Activated T-helper 1 cell treated with anti-CD3 and anti-CD28 coated beads, Interleukin-2, amount 50 U/mL, for 16 hours (primary cell): ENCODE results near the gene FOXI1.
"Not testable (repeated sequence)": the region's sequence is repeated elsewhere in the genome, so short reads cannot be mapped to it uniquely, and the experiment has no call there.

Experiments
- DNase-seq, 2 donors: peaks; one replicate each; pipeline ENCODE4 v3.0.0-alpha.2; 2020; ENCODE audit warnings: low read depth in 1 of 2, low spot score in 1 of 2

FOXI1 gene

GRCh38 chr5:170092455-170093101 lies 13.1 kb upstream of the FOXI1 start:
- no peak for DNase-seq

GRCh38 chr5:170094329-170094728 lies 11.4 kb upstream of the FOXI1 start:
- not testable (repeated sequence) for DNase-seq

GRCh38 chr5:170095646-170096045 lies 10.1 kb upstream of the FOXI1 start:
- DNase-seq: no peak

- DNase-seq: no peak
Observed at GRCh38 chr5:170097934-170098333, 7.8 kb upstream of the FOXI1 start.

- DNase-seq: peak; percentile 33 to 46
Observed at GRCh38 chr5:170100066-170100943, 5.4 kb upstream of the FOXI1 start.

GRCh38 chr5:170103447-170103846 lies 2.2 kb upstream of the FOXI1 start:
- DNase-seq: no peak

- no peak for DNase-seq
Observed at GRCh38 chr5:170104299-170104698, 1.4 kb upstream of the FOXI1 start.

- DNase-seq: no peak
Observed at GRCh38 chr5:170104710-170105109, 987 bp upstream of the FOXI1 start.

GRCh38 chr5:170107674-170108073 lies 2.0 kb downstream of the FOXI1 start:
- no peak for DNase-seq

- no peak for DNase-seq
Observed at GRCh38 chr5:170108266-170108785, 2.6 kb downstream of the FOXI1 start.

- no peak for DNase-seq
Observed at GRCh38 chr5:170109059-170110031, 3.6 kb downstream of the FOXI1 start.

- no peak for DNase-seq
Observed at GRCh38 chr5:170110403-170111087, 4.8 kb downstream of the FOXI1 start.

GRCh38 chr5:170111088-170111785 lies 5.5 kb downstream of the FOXI1 start:
- DNase-seq: no peak

GRCh38 chr5:170112876-170113521 lies 7.3 kb downstream of the FOXI1 start:
- DNase-seq: no peak

- no peak for DNase-seq
Observed at GRCh38 chr5:170113522-170113900, 7.8 kb downstream of the FOXI1 start.

GRCh38 chr5:170114271-170114670 lies 8.6 kb downstream of the FOXI1 start:
- DNase-seq: no peak

- no peak for DNase-seq
Observed at GRCh38 chr5:170115925-170116324, 10.2 kb downstream of the FOXI1 start.

GRCh38 chr5:170117736-170118135 lies 12.0 kb downstream of the FOXI1 start:
- DNase-seq: no peak

- no peak for DNase-seq
Observed at GRCh38 chr5:170120576-170120975, 14.9 kb downstream of the FOXI1 start.
